Measurements from ENCODE around the gene TMEM141. TPM values are rescaled to one million over a fixed set of nuclear protein-coding genes. Genes with fewer than 3 reads are reported as not detected.
A peak's percentile ranks its signal among the peaks of the same experiment; 100 is the strongest.
"Not testable (repeated sequence)": the region's sequence is repeated elsewhere in the genome, so short reads cannot be mapped to it uniquely, and the experiment has no call there.

TMEM141 gene
- total RNA-seq, 1 experiment from 2014 or later: 32.7 TPM

DNA sequence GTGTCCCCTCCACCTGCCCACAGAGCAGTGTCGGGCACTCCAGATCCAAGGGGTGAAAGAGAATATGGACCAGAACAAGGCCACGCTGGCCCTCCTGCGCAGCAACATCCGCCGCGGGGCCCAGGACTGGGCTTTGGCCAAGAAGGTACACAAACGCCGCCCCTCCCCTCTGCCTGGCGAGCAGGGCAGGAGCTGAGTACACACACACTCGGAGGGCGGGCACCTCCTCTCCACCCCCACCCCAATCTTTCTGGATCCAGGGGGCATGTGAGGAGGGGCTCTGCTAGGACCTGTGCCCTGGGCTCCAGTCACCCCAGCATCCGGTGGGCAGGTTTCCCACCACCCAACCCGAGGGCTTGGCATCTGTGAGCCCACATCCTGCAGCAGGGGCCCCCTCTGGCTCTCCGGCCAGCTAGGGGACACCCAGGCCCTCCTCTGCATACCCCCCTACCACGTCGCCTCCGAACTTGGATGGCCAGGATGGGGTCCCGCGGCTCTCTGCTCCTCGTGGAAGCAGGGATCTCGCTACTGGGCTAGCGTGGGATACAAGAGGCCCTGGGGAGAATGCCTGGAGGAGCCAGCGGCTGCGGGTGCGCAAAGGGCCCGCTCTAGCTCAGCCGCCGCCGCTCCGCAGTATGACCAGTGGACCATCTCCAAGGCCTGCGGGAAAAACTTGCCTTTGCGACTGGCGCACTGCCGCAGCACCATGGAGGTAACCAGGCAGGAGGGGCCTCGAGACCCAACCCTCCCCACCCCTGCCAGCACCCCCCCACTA is 8.1 kb downstream of the TMEM141 start:
- H3K9me3 ChIP-seq (ENCODE audit: low read depth, low read length, poor library complexity, severe bottlenecking): no peaks in the 10 kb centered on the region
- no TSS peak for BruUV-seq (replicated peaks)
- POLR2A ChIA-PET (ENCODE audit: low non-redundant PET): no interaction called here
- DNase-seq (ENCODE audit: low spot score): no peak
- H3K4me3 ChIP-seq (ENCODE audit: low read depth, low read length, poor library complexity, severe bottlenecking): peak overlapping the region; percentile 55
- intact Hi-C loops (cut with micrococcal nuclease; ENCODE audit: unreplicated experiment): no loop called here
- TF ChIP-seq, protein P1, sequence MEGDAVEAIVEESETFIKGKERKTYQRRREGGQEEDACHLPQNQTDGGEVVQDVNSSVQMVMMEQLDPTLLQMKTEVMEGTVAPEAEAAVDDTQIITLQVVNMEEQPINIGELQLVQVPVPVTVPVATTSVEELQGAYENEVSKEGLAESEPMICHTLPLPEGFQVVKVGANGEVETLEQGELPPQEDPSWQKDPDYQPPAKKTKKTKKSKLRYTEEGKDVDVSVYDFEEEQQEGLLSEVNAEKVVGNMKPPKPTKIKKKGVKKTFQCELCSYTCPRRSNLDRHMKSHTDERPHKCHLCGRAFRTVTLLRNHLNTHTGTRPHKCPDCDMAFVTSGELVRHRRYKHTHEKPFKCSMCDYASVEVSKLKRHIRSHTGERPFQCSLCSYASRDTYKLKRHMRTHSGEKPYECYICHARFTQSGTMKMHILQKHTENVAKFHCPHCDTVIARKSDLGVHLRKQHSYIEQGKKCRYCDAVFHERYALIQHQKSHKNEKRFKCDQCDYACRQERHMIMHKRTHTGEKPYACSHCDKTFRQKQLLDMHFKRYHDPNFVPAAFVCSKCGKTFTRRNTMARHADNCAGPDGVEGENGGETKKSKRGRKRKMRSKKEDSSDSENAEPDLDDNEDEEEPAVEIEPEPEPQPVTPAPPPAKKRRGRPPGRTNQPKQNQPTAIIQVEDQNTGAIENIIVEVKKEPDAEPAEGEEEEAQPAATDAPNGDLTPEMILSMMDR (conservative IDR thresholded peaks at IDR 0.05; ENCODE audit: low read depth, low read length): no peak
- no peak for TF ChIP-seq EZH2 (IDR thresholded peaks at IDR 0.05; ENCODE audit: borderline replicate concordance, low read depth, low read length, poor library complexity, severe bottlenecking)
- H3K4me1 ChIP-seq (ENCODE audit: insufficient read depth, low read length, poor library complexity, severe bottlenecking): peaks cover 22% of the 10 kb centered on the region
- CTCF ChIA-PET: interaction anchor here (0.6 to 0.7 kb wide), 2 partner anchors 442 to 513 kb away, joined by 5 to 13 read pairs; partner anchors contain the start of gene TUBB4B
- H3K27ac ChIP-seq (ENCODE audit: low read depth, low read length, poor library complexity, severe bottlenecking): no peak overlapping the region
- no peaks in the 10 kb centered on the region for H3K27me3 ChIP-seq (replicated peaks; ENCODE audit: insufficient read depth, low read depth, low read length, poor library complexity)
- no peaks in the 10 kb centered on the region for H3K36me3 ChIP-seq (ENCODE audit: insufficient read depth, low read length, poor library complexity, severe bottlenecking)

GRCh38 chr9:136799854-136800657 is 8.9 kb downstream of the TMEM141 start:
- no peak overlapping the region for H3K27ac ChIP-seq (ENCODE audit: low read depth, low read length, poor library complexity, severe bottlenecking)
- no TSS peak for BruUV-seq (replicated peaks)
- DNase-seq (ENCODE audit: low spot score): peak; percentile 86
- intact Hi-C loops (cut with micrococcal nuclease; ENCODE audit: unreplicated experiment): loop anchor here (5.0 kb wide), 1 partner anchor 42 kb away; the partner anchor contains the start of gene AJM1
- POLR2A ChIA-PET (ENCODE audit: low non-redundant PET): no interaction called here
- H3K36me3 ChIP-seq (ENCODE audit: insufficient read depth, low read length, poor library complexity, severe bottlenecking): no peaks in the 10 kb centered on the region
- H3K4me1 ChIP-seq (ENCODE audit: insufficient read depth, low read length, poor library complexity, severe bottlenecking): peaks cover 22% of the 10 kb centered on the region
- CTCF ChIA-PET: interaction anchor here (0.6 to 0.7 kb wide), 2 partner anchors 441 to 514 kb away, joined by 5 to 13 read pairs; partner anchors contain the start of gene TUBB4B
- H3K4me3 ChIP-seq (ENCODE audit: low read depth, low read length, poor library complexity, severe bottlenecking): peak overlapping the region; percentile 55
- H3K9me3 ChIP-seq (ENCODE audit: low read depth, low read length, poor library complexity, severe bottlenecking): no peaks in the 10 kb centered on the region
- no peaks in the 10 kb centered on the region for H3K27me3 ChIP-seq (replicated peaks; ENCODE audit: insufficient read depth, low read depth, low read length, poor library complexity)
- TF ChIP-seq, protein P1 (conservative IDR thresholded peaks at IDR 0.05; ENCODE audit: low read depth, low read length): no peak
- TF ChIP-seq EZH2 (IDR thresholded peaks at IDR 0.05; ENCODE audit: borderline replicate concordance, low read depth, low read length, poor library complexity, severe bottlenecking): no peak

GRCh38 chr9:136802321-136802720 is 11.2 kb downstream of the TMEM141 start:
- intact Hi-C loops (cut with micrococcal nuclease; ENCODE audit: unreplicated experiment): loop anchor here (5.0 kb wide), 1 partner anchor 40 kb away; the partner anchor contains the start of gene AJM1
- Histone ChIP-seq H3K4me1 (ENCODE audit: insufficient read depth, low read length, poor library complexity, severe bottlenecking) (peaks cover 31% of the 10 kb centered on the region), H3K9me3 (ENCODE audit: low read depth, low read length, poor library complexity, severe bottlenecking) (no peaks in the 10 kb centered on the region), H3K27me3 (replicated peaks; ENCODE audit: insufficient read depth, low read depth, low read length, poor library complexity) (no peaks in the 10 kb centered on the region), H3K36me3 (ENCODE audit: insufficient read depth, low read length, poor library complexity, severe bottlenecking) (no peaks in the 10 kb centered on the region), H3K4me3 (ENCODE audit: low read depth, low read length, poor library complexity, severe bottlenecking) (no peak overlapping the region), H3K27ac (ENCODE audit: low read depth, low read length, poor library complexity, severe bottlenecking) (no peak overlapping the region)
- BruUV-seq (replicated peaks): no TSS peak
- CTCF ChIA-PET: no interaction called here
- POLR2A ChIA-PET (ENCODE audit: low non-redundant PET): no interaction called here
- DNase-seq (ENCODE audit: low spot score): no peak
- no peak for TF ChIP-seq EZH2 (IDR thresholded peaks at IDR 0.05; ENCODE audit: borderline replicate concordance, low read depth, low read length, poor library complexity, severe bottlenecking)
- TF ChIP-seq, protein P1 (conservative IDR thresholded peaks at IDR 0.05; ENCODE audit: low read depth, low read length): no peak

GRCh38 chr9:136803009-136803550 is 11.9 kb downstream of the TMEM141 start:
- intact Hi-C loops (cut with micrococcal nuclease; ENCODE audit: unreplicated experiment): loop anchor here (5.0 kb wide), 1 partner anchor 39 kb away; the partner anchor contains the start of gene AJM1
- BruUV-seq (replicated peaks); H3K27ac ChIP-seq (ENCODE audit: low read depth, low read length, poor library complexity, severe bottlenecking); POLR2A ChIA-PET (ENCODE audit: low non-redundant PET); H3K9me3 ChIP-seq (ENCODE audit: low read depth, low read length, poor library complexity, severe bottlenecking); H3K4me3 ChIP-seq (ENCODE audit: low read depth, low read length, poor library complexity, severe bottlenecking); DNase-seq (ENCODE audit: low spot score); CTCF ChIA-PET; H3K27me3 ChIP-seq (replicated peaks; ENCODE audit: insufficient read depth, low read depth, low read length, poor library complexity); H3K36me3 ChIP-seq (ENCODE audit: insufficient read depth, low read length, poor library complexity, severe bottlenecking): not testable (repeated sequence)
- H3K4me1 ChIP-seq (ENCODE audit: insufficient read depth, low read length, poor library complexity, severe bottlenecking): peaks cover 31% of the 10 kb centered on the region

Measured in A673 (cell line).